Measurements from ENCODE around the gene RMP24.

The RMP24 gene

GRCh38 chr18:35950628-35950982 lies 21.9 kb upstream of the RMP24 start:
- intact Hi-C loops (cut with micrococcal nuclease; ENCODE audit: unreplicated experiment), result loop anchor here (1.0 to 5.0 kb wide), 3 partner anchors 22 to 288 kb away; partner anchors contain the start of gene RMP24
- TF ChIP-seq SMYD3 (CRISPR knock-in tag; IDR thresholded peaks at IDR 0.05) (peak; percentile 1; the same call in 1 of the 2 replicates), ZXDC (CRISPR knock-in tag; IDR thresholded peaks at IDR 0.05) (no peak), NONO (IDR thresholded peaks at IDR 0.05) (no peak), NONO (CRISPR knock-in tag; conservative IDR thresholded peaks at IDR 0.05) (no peak), HOXA9 (CRISPR knock-in tag; IDR thresholded peaks at IDR 0.05; ENCODE audit: borderline replicate concordance) (no peak), MXD4 (CRISPR knock-in tag; IDR thresholded peaks at IDR 0.05) (no peak), KMT2A (CRISPR knock-in tag; IDR thresholded peaks at IDR 0.05) (no peak), CCDC6 (CRISPR knock-in tag; IDR thresholded peaks at IDR 0.05) (no peak), NCOA2 (CRISPR knock-in tag; IDR thresholded peaks at IDR 0.05) (no peak)
- in situ Hi-C loops (cut with HindIII; ENCODE audit: extremely low pct_ligation_motif_present, low pct_unique_long_range_greater_than_20kb), result loop anchor here (5.0 to 25.0 kb wide), 2 partner anchors 193 to 563 kb away; partner anchors contain the start of gene ZNF396
- H4K20me1 ChIP-seq (ENCODE audit: insufficient read depth, low read length), result no peaks in the 10 kb centered on the region
- H2AFZ ChIP-seq (ENCODE audit: low read length), result no peak overlapping the region
- ChIA-PET CTCF (ENCODE audit: low intra/inter-chr PET ratio, low total read pairs) (interaction anchor here (1.3 to 1.7 kb wide), 2 partner anchors 194 to 543 kb away, joined by 4 to 12 read pairs; no protein-coding TSS in a partner anchor), POLR2A (interaction anchor here (1.3 kb wide), 1 partner anchor 22 kb away, joined by 4 read pairs; the partner anchor contains the start of gene RMP24)
- H3K79me2 ChIP-seq (ENCODE audit: insufficient read depth, low read length), result no peaks in the 10 kb centered on the region
- peak overlapping the region in 2 of 3 experiments; percentile 65 to 81; a peak in 4 of 6 replicates for H3K4me3 ChIP-seq (replicated peaks in 1 of 3; ENCODE audit: insufficient read depth in 1 of 3, low read depth in 2 of 3, low read length in 3 of 3)
- H3K4me1 ChIP-seq (ENCODE audit: insufficient read depth, low read length), result peaks cover 11% of the 10 kb centered on the region
- H3K4me2 ChIP-seq (ENCODE audit: low read depth, low read length), result peak overlapping the region; percentile 98
- no peak overlapping the region for H3K9ac ChIP-seq (ENCODE audit: insufficient read depth, low read depth, low read length)
- H3K27me3 ChIP-seq (ENCODE audit: control insufficient read depth in 1 of 2, insufficient read depth in 2 of 2, low read length in 2 of 2), result peaks cover 0 to 8% of the 10 kb centered on the region in 2 experiments; a peak in 3 of 5 replicates
- no TSS peak for BruUV-seq (replicated peaks)
- FAIRE-seq (no peak), DNase-seq (ENCODE audit: low spot score) (no peak), ATAC-seq (no peak)
- no peak overlapping the region for H3K27ac ChIP-seq (ENCODE audit: extremely low read length, insufficient read depth, low read length)
- no peaks in the 10 kb centered on the region for H3K9me3 ChIP-seq (ENCODE audit: low read length)
- no peaks in the 10 kb centered on the region for H3K36me3 ChIP-seq (replicated peaks in 1 of 2; ENCODE audit: control insufficient read depth in 1 of 2, insufficient read depth in 2 of 2, low read length in 2 of 2)
- WGBS (ENCODE audit: low lambda C conversion rate), result 8% methylated on average over 6 of the region's 6 CpGs
